B cell (primary cell): Measurements from ENCODE around the gene EPOP.

Experiments used
- CTCF ChIP-seq: fragments of 200-600 bp; IDR thresholded peaks from one replicate; pipeline ENCODE4 v1.8.0; 2022; ENCODE audit warnings: antibody characterized with exemption, mild to moderate bottlenecking
- EZH2 ChIP-seq: IDR thresholded peaks from 2 replicates; pipeline ENCODE4 v1.6.1; 2012; ENCODE audit warnings: borderline replicate concordance, low read depth, mild to moderate bottlenecking, moderate library complexity, low read length; ENCODE audit not compliant: insufficient read depth, poor library complexity, severe bottlenecking

- TF ChIP-seq EZH2 (no peak), CTCF (no peak)
Measured at GRCh38 chr17:38653679-38654078, 21.1 kb downstream of the EPOP start.
